Cardiac muscle cell (in vitro differentiated cells and primary cell): ENCODE measurements around the gene CLRN3. TPM values are rescaled to one million over a fixed set of nuclear protein-coding genes. Genes with fewer than 3 reads are reported as not detected.

Experiments used
- DNase-seq, 2 donors: peaks; one replicate each; pipeline versions ENCODE4 v3.0.0 to v3.0.0-alpha.2; 2010 to 2017; ENCODE audit warnings: low read depth in 1 of 2, low spot score in 1 of 2
- H3K27ac ChIP-seq: fragments of 200-600 bp; sonication (generic); 2 replicates; pipeline ENCODE4 v1.5.1; 2016
- H3K27me3 ChIP-seq: fragments of 200-600 bp; sonication (generic); 2 replicates; pipeline ENCODE4 v1.6.0; 2016; ENCODE audit warnings: control low read depth
- H3K36me3 ChIP-seq: fragments of 200-600 bp; sonication (generic); 2 replicates; pipeline ENCODE4 v1.5.1; 2016; ENCODE audit warnings: control low read depth
- H3K4me1 ChIP-seq: fragments of 200-600 bp; sonication (generic); 2 replicates; pipeline ENCODE4 v1.8.1; 2017; ENCODE audit warnings: low read depth, mild to moderate bottlenecking, mixed run types
- H3K4me3 ChIP-seq: fragments of 200-600 bp; sonication (generic); 2 replicates; pipeline ENCODE4 v1.5.1; 2016; ENCODE audit warnings: mild to moderate bottlenecking
- H3K9me3 ChIP-seq: fragments of 200-600 bp; sonication (generic); 2 replicates; pipeline ENCODE4 v1.5.1; 2017; ENCODE audit warnings: low read depth, mild to moderate bottlenecking, control low read depth
- CTCF ChIP-seq: IDR thresholded peaks from 2 replicates; pipeline ENCODE4 v1.5.1; 2012; ENCODE audit warnings: low read depth, mild to moderate bottlenecking, low read length
- polyA plus RNA-seq: library from polyadenylated mRNA; unstranded; fragments of >200 nt; fragmentation: Nextera tagmentation; extraction: Ambion mirVana; gene quantifications from 2 replicates; pipeline ENCODE4 v1.2.1, GENCODE V29; 2016
- total RNA-seq: library from RNA; depleted of rRNA; stranded (reverse); fragments of >200 nt; gene quantifications from 2 replicates; pipeline ENCODE4 v1.2.3, GENCODE V29; 2016

Gene CLRN3
- total and polyA plus RNA-seq, 2 experiments from 2014 or later: not detected

- H3K4me3 ChIP-seq: no peak overlapping the region
- no peaks in the 10 kb centered on the region for H3K27me3 ChIP-seq
- DNase-seq: no peak
- H3K36me3 ChIP-seq: no peaks in the 10 kb centered on the region
- no peak overlapping the region for H3K27ac ChIP-seq
- H3K4me1 ChIP-seq: no peaks in the 10 kb centered on the region
- no peak for TF ChIP-seq CTCF
- no peaks in the 10 kb centered on the region for H3K9me3 ChIP-seq
These were observed 29.0 kb upstream of the CLRN3 start for GRCh38 chr10:127921753-127922145.

GRCh38 chr10:127921075-127921752 lies 28.5 kb upstream of the CLRN3 start:
- Histone ChIP-seq H3K4me3 (no peak overlapping the region), H3K36me3 (no peaks in the 10 kb centered on the region), H3K9me3 (no peaks in the 10 kb centered on the region), H3K27me3 (no peaks in the 10 kb centered on the region), H3K27ac (no peak overlapping the region), H3K4me1 (no peaks in the 10 kb centered on the region)
- no peak for TF ChIP-seq CTCF
- DNase-seq: no peak

GRCh38 chr10:127920306-127921074 lies 27.7 kb upstream of the CLRN3 start:
- no peaks in the 10 kb centered on the region for H3K4me1 ChIP-seq
- H3K36me3 ChIP-seq: no peaks in the 10 kb centered on the region
- no peak for TF ChIP-seq CTCF
- H3K4me3 ChIP-seq: no peak overlapping the region
- no peak for DNase-seq
- no peaks in the 10 kb centered on the region for H3K27me3 ChIP-seq
- H3K27ac ChIP-seq: no peak overlapping the region
- no peaks in the 10 kb centered on the region for H3K9me3 ChIP-seq

- no peaks in the 10 kb centered on the region for H3K36me3 ChIP-seq
- TF ChIP-seq CTCF: peak; percentile 25
- H3K27me3 ChIP-seq: no peaks in the 10 kb centered on the region
- peaks cover 2% of the 10 kb centered on the region for H3K4me1 ChIP-seq
- no peak overlapping the region for H3K27ac ChIP-seq
- no peak overlapping the region for H3K4me3 ChIP-seq
- DNase-seq: peak in 1 of 2 donors; percentile 71
- H3K9me3 ChIP-seq: no peaks in the 10 kb centered on the region
These were observed 26.9 kb upstream of the CLRN3 start for GRCh38 chr10:127919418-127920271.

- Histone ChIP-seq H3K27me3 (no peaks in the 10 kb centered on the region), H3K4me1 (peaks cover 4% of the 10 kb centered on the region), H3K36me3 (no peaks in the 10 kb centered on the region), H3K27ac (no peak overlapping the region), H3K9me3 (no peaks in the 10 kb centered on the region), H3K4me3 (no peak overlapping the region)
- no peak for DNase-seq
- TF ChIP-seq CTCF: no peak
These were observed 25.8 kb upstream of the CLRN3 start for GRCh38 chr10:127918572-127918971.
